GM12864 (cell line): ENCODE data around the gene GOLGA6A.

Experiments used
- DNase-seq: peaks from one replicate; pipeline ENCODE4 v3.0.0-alpha.2; 2011; ENCODE audit warnings: low read depth
- H3K4me3 ChIP-seq: 2 replicates; pipeline ENCODE4 v1.5.1; 2011; ENCODE audit warnings: mild to moderate bottlenecking, low read depth, low read length, control low read depth
- TF ChIP-seq, protein P1 (sequence below): IDR thresholded peaks from 2 replicates; pipeline ENCODE4 v1.5.1; 2011; ENCODE audit warnings: low read depth, mild to moderate bottlenecking, moderate library complexity, low read length, control low read depth, inconsistent platforms; ENCODE audit errors: missing control alignments

GOLGA6A gene

DNA sequence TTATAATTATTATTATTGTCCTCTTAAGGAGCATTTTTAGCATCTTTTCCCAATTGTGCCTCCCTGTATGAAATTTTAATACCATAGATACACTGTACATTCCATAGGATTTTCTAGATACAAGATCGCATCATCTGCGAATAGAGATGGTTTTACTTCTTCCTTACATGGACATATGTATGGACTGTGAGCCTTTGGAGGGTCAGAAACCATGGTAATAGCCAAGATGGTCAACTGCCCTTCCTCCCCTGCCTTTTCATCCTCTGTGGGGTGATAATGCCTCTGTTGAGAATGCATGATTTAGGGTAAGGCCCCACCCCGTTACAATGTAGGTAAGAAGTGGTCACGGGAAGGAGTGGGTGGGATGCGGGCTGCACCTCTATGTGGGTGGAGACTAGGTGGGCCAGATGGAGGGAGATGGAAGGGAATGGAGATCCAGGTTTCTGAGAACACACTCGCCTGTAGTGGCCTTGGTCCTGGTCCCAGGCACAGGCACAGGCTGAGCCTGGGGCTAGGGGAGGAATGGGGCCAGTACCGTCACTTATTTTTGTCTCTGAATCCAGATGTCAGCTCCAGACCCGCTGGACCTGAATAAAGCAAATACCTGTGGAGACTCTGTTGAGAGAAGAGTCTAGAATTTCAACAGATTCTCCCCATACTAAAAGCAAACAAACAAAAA lies 31.7 kb downstream of the GOLGA6A start:
- TF ChIP-seq, protein P1, sequence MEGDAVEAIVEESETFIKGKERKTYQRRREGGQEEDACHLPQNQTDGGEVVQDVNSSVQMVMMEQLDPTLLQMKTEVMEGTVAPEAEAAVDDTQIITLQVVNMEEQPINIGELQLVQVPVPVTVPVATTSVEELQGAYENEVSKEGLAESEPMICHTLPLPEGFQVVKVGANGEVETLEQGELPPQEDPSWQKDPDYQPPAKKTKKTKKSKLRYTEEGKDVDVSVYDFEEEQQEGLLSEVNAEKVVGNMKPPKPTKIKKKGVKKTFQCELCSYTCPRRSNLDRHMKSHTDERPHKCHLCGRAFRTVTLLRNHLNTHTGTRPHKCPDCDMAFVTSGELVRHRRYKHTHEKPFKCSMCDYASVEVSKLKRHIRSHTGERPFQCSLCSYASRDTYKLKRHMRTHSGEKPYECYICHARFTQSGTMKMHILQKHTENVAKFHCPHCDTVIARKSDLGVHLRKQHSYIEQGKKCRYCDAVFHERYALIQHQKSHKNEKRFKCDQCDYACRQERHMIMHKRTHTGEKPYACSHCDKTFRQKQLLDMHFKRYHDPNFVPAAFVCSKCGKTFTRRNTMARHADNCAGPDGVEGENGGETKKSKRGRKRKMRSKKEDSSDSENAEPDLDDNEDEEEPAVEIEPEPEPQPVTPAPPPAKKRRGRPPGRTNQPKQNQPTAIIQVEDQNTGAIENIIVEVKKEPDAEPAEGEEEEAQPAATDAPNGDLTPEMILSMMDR = no peak
- no peak for DNase-seq

GRCh38 chr15:74050127-74050526 lies 32.2 kb downstream of the GOLGA6A start:
- TF ChIP-seq, protein P1 = no peak
- no peak overlapping the region for H3K4me3 ChIP-seq
- DNase-seq = no peak

More for the DNA sequence above, 31.7 kb downstream of the GOLGA6A start:
- H3K4me3 ChIP-seq = no peak overlapping the region

DNA sequence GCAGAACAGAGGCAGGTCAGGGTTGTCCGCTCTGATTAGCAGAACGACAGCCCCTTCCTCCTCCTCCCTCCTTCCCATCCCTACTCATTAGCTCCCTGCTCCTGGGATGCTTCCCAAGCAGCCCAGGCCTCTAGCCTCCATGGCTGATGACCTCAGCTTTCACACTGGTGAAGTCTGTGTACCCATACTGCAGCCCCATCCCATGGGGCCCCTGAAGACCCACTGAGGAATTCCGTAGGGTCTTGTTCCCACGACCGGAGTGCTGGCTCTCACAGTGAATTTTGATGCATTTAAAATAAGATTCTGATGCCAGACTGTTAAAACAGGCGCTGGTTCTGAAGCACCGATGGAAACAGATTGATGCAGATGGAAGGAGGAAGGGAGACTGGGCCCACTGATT lies 36.1 kb downstream of the GOLGA6A start:
- H3K4me3 ChIP-seq = no peak overlapping the region
- TF ChIP-seq, protein P1 = no peak
- DNase-seq = no peak

- no peak for DNase-seq
- H3K4me3 ChIP-seq = no peak overlapping the region
- TF ChIP-seq, protein P1 = no peak
Measured at GRCh38 chr15:74045636-74046274, 36.6 kb downstream of the GOLGA6A start.

GRCh38 chr15:74045184-74045583 lies 37.2 kb downstream of the GOLGA6A start:
- DNase-seq = no peak
- TF ChIP-seq, protein P1 = no peak
- H3K4me3 ChIP-seq = no peak overlapping the region

- no peak for DNase-seq
- TF ChIP-seq, protein P1 = no peak
- H3K4me3 ChIP-seq = no peak overlapping the region
Measured at GRCh38 chr15:74044267-74045110, 37.9 kb downstream of the GOLGA6A start.
